ENCODE measurements around the gene RUSC2.

RUSC2 gene

GRCh38 chr9:35470894-35471293 is 19.0 kb upstream of the RUSC2 start:
- no peak for DNase-seq (ENCODE audit: low spot score)
- no peak for TF ChIP-seq CTCF (IDR thresholded peaks at IDR 0.05; ENCODE audit: extremely low read depth, missing control alignments)

- no peak for DNase-seq (ENCODE audit: low spot score)
- TF ChIP-seq CTCF (IDR thresholded peaks at IDR 0.05; ENCODE audit: extremely low read depth, missing control alignments), result no peak
These were observed 13.3 kb upstream of the RUSC2 start for GRCh38 chr9:35476596-35476995.

GRCh38 chr9:35477211-35477855 is 12.6 kb upstream of the RUSC2 start:
- peak; percentile 37 for TF ChIP-seq CTCF (IDR thresholded peaks at IDR 0.05; ENCODE audit: extremely low read depth, missing control alignments)
- peak; percentile 75 for DNase-seq (ENCODE audit: low spot score)

GRCh38 chr9:35478871-35479270 is 11.0 kb upstream of the RUSC2 start:
- no peak for TF ChIP-seq CTCF (IDR thresholded peaks at IDR 0.05; ENCODE audit: extremely low read depth, missing control alignments)
- no peak for DNase-seq (ENCODE audit: low spot score)

GRCh38 chr9:35481347-35481975 is 8.4 kb upstream of the RUSC2 start:
- peak; percentile 62 for TF ChIP-seq CTCF (IDR thresholded peaks at IDR 0.05; ENCODE audit: extremely low read depth, missing control alignments)
- peak; percentile 49 for DNase-seq (ENCODE audit: low spot score)

- no peak for DNase-seq (ENCODE audit: low spot score)
- no peak for TF ChIP-seq CTCF (IDR thresholded peaks at IDR 0.05; ENCODE audit: extremely low read depth, missing control alignments)
These were observed 7.8 kb upstream of the RUSC2 start for GRCh38 chr9:35482071-35482470.

- TF ChIP-seq CTCF (IDR thresholded peaks at IDR 0.05; ENCODE audit: extremely low read depth, missing control alignments), result no peak
- no peak for DNase-seq (ENCODE audit: low spot score)
These were observed 5.5 kb upstream of the RUSC2 start for GRCh38 chr9:35484406-35484805.

All from GM20000 (cell line).